PC-9 (cell line): ENCODE measurements around the gene AVL9.

Experiments used
- CTCF ChIP-seq: fragments of 200-600 bp; sonication (generic); conservative IDR thresholded peaks from 2 replicates; pipeline ENCODE4 v1.6.1; 2017; ENCODE audit warnings: mixed run types, antibody characterized with exemption, mild to moderate bottlenecking, moderate library complexity
- EZH2 ChIP-seq: fragments of 200-600 bp; sonication (generic); IDR thresholded peaks from 2 replicates; pipeline ENCODE4 v1.8.0; 2017; ENCODE audit warnings: antibody characterized with exemption, low read depth

- TF ChIP-seq EZH2, result no peak
- no peak for TF ChIP-seq CTCF
Observed at GRCh38 chr7:32586291-32587221, 91.3 kb downstream of the AVL9 start.
